Thyroid gland (tissue), 4 donors: ENCODE data around the gene GTSE1.

Experiments used
- CTCF ChIP-seq, 6 experiments: fragments of 200-600 bp in 3 of 6; fragments of 450-650 bp in 3 of 6; sonication (generic) in 3 of 6; IDR thresholded peaks; one replicate each; pipeline ENCODE4 v1.5.1; 2016 to 2019; ENCODE audit warnings: antibody characterized with exemption in 6 of 6, mild to moderate bottlenecking in 2 of 6, inconsistent platforms in 1 of 6, moderate library complexity in 1 of 6
- POLR2A ChIP-seq, 2 donors: fragments of 450-650 bp; IDR thresholded peaks; one replicate each; pipeline ENCODE4 v1.6.1; 2017; ENCODE audit warnings: antibody characterized with exemption in 2 of 2, mild to moderate bottlenecking in 2 of 2, moderate library complexity in 1 of 2

GRCh38 chr22:46319319-46319718 lies 22.6 kb downstream of the GTSE1 start:
- TF ChIP-seq CTCF (IDR thresholded peaks at IDR 0.05) (no peak), POLR2A (IDR thresholded peaks at IDR 0.05) (no peak)
